Mesendoderm (in vitro differentiated cells): ENCODE measurements around the gene DCD.

Experiments
- DNase-seq: peaks from one replicate; pipeline ENCODE4 v3.0.0; 2013
- H2AK5ac ChIP-seq: 2 replicates; pipeline ENCODE4 v1.6.1; 2013; ENCODE audit warnings: low read length, inconsistent platforms
- H2BK120ac ChIP-seq: 2 replicates; pipeline ENCODE4 v1.6.1; 2013; ENCODE audit warnings: low read depth, mild to moderate bottlenecking, low read length, moderate library complexity, mixed read lengths
- H2BK15ac ChIP-seq: replicated peaks from 2 replicates; pipeline ENCODE4 v1.6.1; 2013; ENCODE audit warnings: low read depth, mild to moderate bottlenecking, moderate library complexity
- H2BK5ac ChIP-seq: 2 replicates; pipeline ENCODE4 v1.6.1; 2013; ENCODE audit warnings: low read length, inconsistent platforms
- H3K18ac ChIP-seq: 2 replicates; pipeline ENCODE4 v1.6.1; 2013; ENCODE audit warnings: mild to moderate bottlenecking, low read length, mixed read lengths
- H3K23ac ChIP-seq: one replicate; pipeline ENCODE4 v1.6.1; 2013; ENCODE audit warnings: low read length
- H3K27ac ChIP-seq: 2 replicates; pipeline ENCODE4 v1.5.1; 2013; ENCODE audit warnings: low read depth, mild to moderate bottlenecking, inconsistent platforms, low read length, moderate library complexity
- H3K27me3 ChIP-seq: 2 replicates; pipeline ENCODE4 v1.6.1; 2013; ENCODE audit warnings: low read length, control low read depth, mild to moderate bottlenecking, inconsistent platforms; ENCODE audit not compliant: insufficient read depth, poor library complexity
- H3K36me3 ChIP-seq: 2 replicates; pipeline ENCODE4 v1.6.1; 2013; ENCODE audit warnings: low read length, inconsistent platforms; ENCODE audit not compliant: control insufficient read depth, insufficient read depth
- H3K4ac ChIP-seq: one replicate; pipeline ENCODE4 v1.6.1; 2013; ENCODE audit warnings: low read depth, mild to moderate bottlenecking, low read length, moderate library complexity
- H3K4me1 ChIP-seq: 2 replicates; pipeline ENCODE4 v1.6.1; 2013; ENCODE audit warnings: low read depth, low read length, inconsistent platforms; ENCODE audit not compliant: control insufficient read depth
- H3K4me2 ChIP-seq: 2 replicates; pipeline ENCODE4 v1.6.1; 2013; ENCODE audit warnings: low read length
- H3K4me3 ChIP-seq: 2 replicates; pipeline ENCODE4 v1.5.1; 2013; ENCODE audit warnings: mild to moderate bottlenecking, low read length
- H3K56ac ChIP-seq: one replicate; pipeline ENCODE4 v1.6.1; 2013; ENCODE audit warnings: low read length
- H3K79me1 ChIP-seq: 2 replicates; pipeline ENCODE4 v1.6.1; 2013; ENCODE audit warnings: low read length, inconsistent platforms
- H3K79me2 ChIP-seq: 2 replicates; pipeline ENCODE4 v1.6.1; 2013; ENCODE audit warnings: mild to moderate bottlenecking, low read length; ENCODE audit not compliant: control insufficient read depth, insufficient read depth
- H3K9ac ChIP-seq: 2 replicates; pipeline ENCODE4 v1.6.1; 2013; ENCODE audit warnings: low read length, inconsistent platforms
- H4K5ac ChIP-seq: one replicate; pipeline ENCODE4 v1.6.1; 2013; ENCODE audit warnings: low read length
- H4K8ac ChIP-seq: one replicate; pipeline ENCODE4 v1.6.1; 2013; ENCODE audit warnings: low read depth, mild to moderate bottlenecking, control low read depth, low read length, moderate library complexity
- WGBS: extraction: QIAGEN DNeasy Blood & Tissue Kit; methylation state at CpG from one replicate; pipeline ENCODE4 v1.1.7; 2013; ENCODE audit warnings: low lambda C conversion rate, missing lambda C conversion rate; ENCODE audit not compliant: insufficient coverage; ENCODE audit errors: extremely low coverage; 5-methylcytosine and 5-hydroxymethylcytosine counted together

The DCD gene

GRCh38 chr12:54612225-54612750 is 35.9 kb downstream of the DCD start:
- no CpG with 5 or more reads among the region's 1 CpG for WGBS
- no peak overlapping the region for H3K23ac ChIP-seq
- no peak overlapping the region for H2BK5ac ChIP-seq
- no peak overlapping the region for H3K18ac ChIP-seq
- H2AK5ac ChIP-seq = no peak overlapping the region
- no peaks in the 10 kb centered on the region for H3K79me1 ChIP-seq
- no peak overlapping the region for H2BK15ac ChIP-seq
- no peak overlapping the region for H4K8ac ChIP-seq
- no peak overlapping the region for H3K4ac ChIP-seq
- no peak overlapping the region for H2BK120ac ChIP-seq
- peaks cover 3% of the 10 kb centered on the region for H3K4me1 ChIP-seq
- no peak overlapping the region for H3K4me3 ChIP-seq
- H3K27me3 ChIP-seq = no peaks in the 10 kb centered on the region
- H4K5ac ChIP-seq = no peak overlapping the region
- no peaks in the 10 kb centered on the region for H3K79me2 ChIP-seq
- H3K56ac ChIP-seq = no peak overlapping the region
- H3K4me2 ChIP-seq = no peak overlapping the region
- H3K27ac ChIP-seq = no peak overlapping the region
- H3K9ac ChIP-seq = no peak overlapping the region
- H3K36me3 ChIP-seq = no peaks in the 10 kb centered on the region
- DNase-seq = no peak

- Histone ChIP-seq H3K79me1 (no peaks in the 10 kb centered on the region), H3K23ac (no peak overlapping the region), H3K4me3 (no peak overlapping the region), H3K36me3 (no peaks in the 10 kb centered on the region), H3K79me2 (no peaks in the 10 kb centered on the region), H2BK15ac (no peak overlapping the region), H4K8ac (no peak overlapping the region), H3K4ac (no peak overlapping the region), H2AK5ac (no peak overlapping the region), H3K9ac (no peak overlapping the region), H3K56ac (no peak overlapping the region), H3K27me3 (no peaks in the 10 kb centered on the region), H3K18ac (no peak overlapping the region), H2BK5ac (no peak overlapping the region), H2BK120ac (no peak overlapping the region), H4K5ac (no peak overlapping the region), H3K27ac (no peak overlapping the region), H3K4me1 (peaks cover 3% of the 10 kb centered on the region), H3K4me2 (no peak overlapping the region)
- WGBS = no CpG with 5 or more reads among the region's 3 CpGs
- DNase-seq = no peak
These were observed 36.4 kb downstream of the DCD start for GRCh38 chr12:54611715-54612149.

GRCh38 chr12:54608769-54609168 is 39.4 kb downstream of the DCD start:
- DNase-seq = peak; percentile 54
- no peak overlapping the region for H3K27ac ChIP-seq

GRCh38 chr12:54608156-54608555 is 40.0 kb downstream of the DCD start:
- no peak overlapping the region for H2BK5ac ChIP-seq
- H3K27ac ChIP-seq = no peak overlapping the region
- no peak overlapping the region for H3K18ac ChIP-seq
- H3K9ac ChIP-seq = no peak overlapping the region
- H2BK120ac ChIP-seq = no peak overlapping the region
- H3K4me1 ChIP-seq = peaks cover 3% of the 10 kb centered on the region
- no peak overlapping the region for H3K4me3 ChIP-seq
- no peak overlapping the region for H3K4ac ChIP-seq
- WGBS = no CpG with 5 or more reads among the region's 6 CpGs
- no peak overlapping the region for H2BK15ac ChIP-seq
- H3K36me3 ChIP-seq = no peaks in the 10 kb centered on the region
- no peaks in the 10 kb centered on the region for H3K79me1 ChIP-seq
- no peak overlapping the region for H3K56ac ChIP-seq
- no peak overlapping the region for H4K8ac ChIP-seq
- H3K79me2 ChIP-seq = no peaks in the 10 kb centered on the region
- no peak overlapping the region for H3K4me2 ChIP-seq
- no peak overlapping the region for H3K23ac ChIP-seq
- no peaks in the 10 kb centered on the region for H3K27me3 ChIP-seq
- DNase-seq = no peak
- H2AK5ac ChIP-seq = no peak overlapping the region
- no peak overlapping the region for H4K5ac ChIP-seq

More at GRCh38 chr12:54608769-54609168, 39.4 kb downstream of the DCD start:
- Histone ChIP-seq H4K5ac (no peak overlapping the region), H2AK5ac (no peak overlapping the region), H2BK15ac (no peak overlapping the region), H3K27me3 (no peaks in the 10 kb centered on the region), H3K56ac (no peak overlapping the region), H3K36me3 (no peaks in the 10 kb centered on the region), H3K4ac (no peak overlapping the region), H3K4me3 (no peak overlapping the region), H3K23ac (no peak overlapping the region), H4K8ac (no peak overlapping the region), H2BK5ac (no peak overlapping the region), H2BK120ac (no peak overlapping the region), H3K79me1 (no peaks in the 10 kb centered on the region), H3K4me1 (peaks cover 3% of the 10 kb centered on the region), H3K9ac (no peak overlapping the region), H3K79me2 (no peaks in the 10 kb centered on the region), H3K4me2 (no peak overlapping the region), H3K18ac (no peak overlapping the region)
- no CpG with 5 or more reads among the region's 2 CpGs for WGBS

- peaks cover 3% of the 10 kb centered on the region for H3K4me1 ChIP-seq
- no peak overlapping the region for H4K8ac ChIP-seq
- H3K23ac ChIP-seq = no peak overlapping the region
- no peak overlapping the region for H3K9ac ChIP-seq
- no peak overlapping the region for H4K5ac ChIP-seq
- no peak overlapping the region for H3K56ac ChIP-seq
- H3K27me3 ChIP-seq = no peaks in the 10 kb centered on the region
- no peaks in the 10 kb centered on the region for H3K79me1 ChIP-seq
- no peak overlapping the region for H2BK120ac ChIP-seq
- no peak overlapping the region for H3K18ac ChIP-seq
- no peak overlapping the region for H3K4me3 ChIP-seq
- no peaks in the 10 kb centered on the region for H3K36me3 ChIP-seq
- no peak overlapping the region for H3K4ac ChIP-seq
- no peak overlapping the region for H2BK5ac ChIP-seq
- H2AK5ac ChIP-seq = no peak overlapping the region
- H3K79me2 ChIP-seq = no peaks in the 10 kb centered on the region
- H3K27ac ChIP-seq = no peak overlapping the region
- peak; percentile 43 for DNase-seq
- no CpG with 5 or more reads among the region's 4 CpGs for WGBS
- H2BK15ac ChIP-seq = no peak overlapping the region
- H3K4me2 ChIP-seq = no peak overlapping the region
These were observed 41.6 kb downstream of the DCD start for GRCh38 chr12:54606556-54606955.
